H1 (cell line): ENCODE measurements around the gene DYNC1H1. TPM values are rescaled to one million over a fixed set of nuclear protein-coding genes. Genes with fewer than 3 reads are reported as not detected.

Experiments used
- CTCF ChIA-PET: fragments of 300-600 bp; sonication (Branson Sonifier 250); formaldehyde crosslinking; loops from one replicate; lab custom pipeline; 2021; ENCODE audit not compliant: partially characterized antibody; lab: Charles Lee
- POLR2A ChIA-PET: fragments of 300-600 bp; sonication (Branson Sonifier 250); formaldehyde crosslinking; loops from one replicate; lab custom pipeline; 2021; ENCODE audit warnings: inconsistent platforms; ENCODE audit not compliant: partially characterized antibody; lab: Charles Lee
- DNase-seq, 2 experiments: peaks; one replicate each; pipeline versions ENCODE4 v3.0.0 to v3.0.0-alpha.2; 2010 to 2022; ENCODE audit warnings: low spot score in 2 of 2, low read depth in 1 of 2, mixed read lengths in 1 of 2
- FAIRE-seq: peaks from 2 replicates; lab custom pipeline; 2011; peaks lifted over from hg19 to GRCh38; lab: Jason Lieb, UNC
- H2AFZ ChIP-seq: 2 replicates; pipeline ENCODE4 v1.8.1; 2012; ENCODE audit warnings: low read length, inconsistent platforms
- H2AK5ac ChIP-seq: 2 replicates; pipeline ENCODE4 v1.6.1; 2013; ENCODE audit warnings: low read depth, low read length
- H2BK120ac ChIP-seq: replicated peaks from 2 replicates; pipeline ENCODE3; 2013; ENCODE audit warnings: low read depth, low read length, inconsistent platforms
- H2BK12ac ChIP-seq: 2 replicates; pipeline ENCODE4 v1.6.1; 2013; ENCODE audit warnings: low read depth, low read length
- H2BK15ac ChIP-seq: 2 replicates; pipeline ENCODE4 v1.6.1; 2013; ENCODE audit warnings: low read length
- H2BK20ac ChIP-seq: 2 replicates; pipeline ENCODE4 v1.6.1; 2013; ENCODE audit warnings: low read length
- H2BK5ac ChIP-seq: 2 replicates; pipeline ENCODE4 v1.6.1; 2013; ENCODE audit warnings: low read depth, low read length
- H3K14ac ChIP-seq: 2 replicates; pipeline ENCODE4 v1.6.1; 2013; ENCODE audit warnings: inconsistent platforms; ENCODE audit not compliant: insufficient read length
- H3K18ac ChIP-seq: 2 replicates; pipeline ENCODE4 v1.6.1; 2013; ENCODE audit warnings: low read length; ENCODE audit errors: extremely low read depth
- H3K23ac ChIP-seq: 2 replicates; pipeline ENCODE4 v1.6.1; 2013; ENCODE audit warnings: inconsistent platforms; ENCODE audit not compliant: insufficient read length
- H3K23me2 ChIP-seq: 2 replicates; pipeline ENCODE4 v1.6.1; 2013; ENCODE audit warnings: low read depth, low read length
- H3K27ac ChIP-seq: 2 replicates; pipeline ENCODE4 v1.6.1; 2011; ENCODE audit warnings: low read depth, low read length, inconsistent platforms
- H3K27me3 ChIP-seq, 4 experiments: replicated peaks in 1 of 4; 1 replicate in 1 of 4; 2 replicates in 3 of 4; pipeline versions ENCODE4 v1.6.1 to v1.8.1; 2011 to 2013; ENCODE audit warnings: low read length in 3 of 4, mild to moderate bottlenecking in 3 of 4, inconsistent platforms in 2 of 4, mixed read lengths in 2 of 4, moderate library complexity in 1 of 4; ENCODE audit not compliant: control insufficient read depth in 3 of 4, insufficient read depth in 3 of 4; ENCODE audit errors: extremely low read depth in 1 of 4
- H3K36me3 ChIP-seq, 4 experiments: 2 replicates each; pipeline versions ENCODE4 v1.6.1 to v1.8.1; 2011 to 2013; ENCODE audit warnings: mild to moderate bottlenecking in 4 of 4, low read length in 3 of 4, moderate library complexity in 2 of 4, control low read depth in 1 of 4, inconsistent platforms in 1 of 4; ENCODE audit not compliant: insufficient read depth in 4 of 4, control insufficient read depth in 2 of 4
- H3K4ac ChIP-seq: replicated peaks from 2 replicates; pipeline ENCODE3; 2013; ENCODE audit warnings: low read length, low read depth, mixed read lengths, inconsistent platforms; ENCODE audit not compliant: insufficient read length
- H3K4me1 ChIP-seq, 4 experiments: replicated peaks in 1 of 4; 1 replicate in 1 of 4; 2 replicates in 3 of 4; pipeline versions ENCODE4 v1.6.1 to v1.8.1; 2011 to 2013; ENCODE audit warnings: low read length in 3 of 4, inconsistent platforms in 2 of 4, mixed read lengths in 1 of 4; ENCODE audit not compliant: insufficient read depth in 4 of 4, control insufficient read depth in 3 of 4
- H3K4me2 ChIP-seq, 2 experiments: 2 replicates each; pipeline versions ENCODE4 v1.6.1 to v1.8.1; 2011 to 2013; ENCODE audit warnings: low read depth in 2 of 2, low read length in 2 of 2, control low read depth in 1 of 2, inconsistent platforms in 1 of 2, mild to moderate bottlenecking in 1 of 2; ENCODE audit not compliant: insufficient read depth in 1 of 2
- H3K4me3 ChIP-seq, 4 experiments: fragments of 200-600, 300-600 bp in 1 of 4; sonication (generic), shearing (Covaris generic), sonication (Bioruptor Twin) in 1 of 4; 2 replicates each; pipeline versions ENCODE4 v1.5.1 to v1.8.1; 2011 to 2016; ENCODE audit warnings: low read length in 4 of 4, low read depth in 3 of 4, control low read depth in 2 of 4, inconsistent platforms in 2 of 4, mild to moderate bottlenecking in 2 of 4, mixed read lengths in 1 of 4, moderate library complexity in 1 of 4; ENCODE audit not compliant: insufficient read depth in 2 of 4; ENCODE audit errors: extremely low read depth in 1 of 4
- H3K56ac ChIP-seq: replicated peaks from 2 replicates; pipeline ENCODE3; 2013; ENCODE audit warnings: low read depth, mild to moderate bottlenecking, mixed read lengths, low read length, inconsistent platforms; ENCODE audit not compliant: insufficient read length
- H3K79me1 ChIP-seq: 2 replicates; pipeline ENCODE4 v1.6.1; 2013; ENCODE audit warnings: low read depth, low read length, control low read depth
- H3K79me2 ChIP-seq, 2 experiments: 2 replicates each; pipeline versions ENCODE4 v1.6.1 to v1.8.1; 2012 to 2013; ENCODE audit warnings: low read length in 2 of 2, mild to moderate bottlenecking in 2 of 2, inconsistent platforms in 1 of 2; ENCODE audit not compliant: insufficient read depth in 2 of 2, control insufficient read depth in 1 of 2
- H3K9ac ChIP-seq, 4 experiments: replicated peaks in 1 of 4; 1 replicate in 1 of 4; 2 replicates in 3 of 4; pipeline versions ENCODE4 v1.6.1 to v1.8.1; 2011 to 2013; ENCODE audit warnings: low read depth in 3 of 4, low read length in 3 of 4, control low read depth in 2 of 4, mild to moderate bottlenecking in 2 of 4, moderate library complexity in 2 of 4, inconsistent platforms in 1 of 4; ENCODE audit errors: extremely low read depth in 1 of 4
- H3K9me3 ChIP-seq, 2 experiments: 2 replicates each; pipeline versions ENCODE4 v1.6.1 to v1.8.1; 2012 to 2013; ENCODE audit warnings: mild to moderate bottlenecking in 2 of 2, moderate library complexity in 2 of 2, control low read depth in 1 of 2, inconsistent platforms in 1 of 2, low read depth in 1 of 2, low read length in 1 of 2, mixed read lengths in 1 of 2; ENCODE audit not compliant: insufficient read depth in 2 of 2
- H4K20me1 ChIP-seq, 2 experiments: replicated peaks in 1 of 2; 2 replicates each; pipeline versions ENCODE3 to v1.8.1; 2011 to 2013; ENCODE audit warnings: inconsistent platforms in 2 of 2, low read length in 2 of 2, mild to moderate bottlenecking in 1 of 2; ENCODE audit not compliant: insufficient read depth in 2 of 2, control insufficient read depth in 1 of 2
- H4K5ac ChIP-seq: 2 replicates; pipeline ENCODE4 v1.6.1; 2013; ENCODE audit warnings: low read length, low read depth, mixed read lengths, inconsistent platforms; ENCODE audit not compliant: insufficient read length
- H4K8ac ChIP-seq: 2 replicates; pipeline ENCODE4 v1.8.0; 2013; ENCODE audit warnings: mild to moderate bottlenecking, moderate library complexity, low read length, inconsistent platforms; ENCODE audit not compliant: insufficient read depth; ENCODE audit errors: extremely low read depth
- H4K91ac ChIP-seq: replicated peaks from 2 replicates; pipeline ENCODE3; 2013; ENCODE audit warnings: low read length, mixed read lengths, inconsistent platforms; ENCODE audit not compliant: insufficient read length
- POLR2AphosphoS5 ChIP-seq: IDR thresholded peaks from 2 replicates; pipeline ENCODE4 v1.6.1; 2011; ENCODE audit warnings: low read depth, low read length
- SP1 ChIP-seq: IDR thresholded peaks from 2 replicates; pipeline ENCODE4 v1.6.1; 2011; ENCODE audit warnings: low read depth, low read length
- WGBS, 2 experiments: shearing (Covaris generic) in 1 of 2; methylation state at CpG; one replicate each; pipeline versions ENCODE4 v1.1.6 to v1.1.7; 2013 to 2015; ENCODE audit warnings: low lambda C conversion rate in 2 of 2, mixed read lengths in 2 of 2, inconsistent platforms in 1 of 2, low coverage in 1 of 2, missing lambda C conversion rate in 1 of 2; ENCODE audit not compliant: insufficient replicate concordance in 2 of 2, insufficient coverage in 1 of 2, insufficient read length in 1 of 2; ENCODE audit errors: extremely low coverage in 1 of 2, missing lambda C conversion rate in 1 of 2; 5-methylcytosine and 5-hydroxymethylcytosine counted together
- polyA plus RNA-seq, 7 experiments: library from polyadenylated mRNA; depleted of rRNA in 3 of 7; stranded (reverse) in 5 of 7; unstranded in 2 of 7; fragments of >200 nt in 5 of 7; fragments of 200-250 nt in 2 of 7; gene quantifications; 1 replicate in 5 of 7; 2 replicates in 1 of 7; 4 replicates in 1 of 7; pipeline versions ENCODE4 v1.2.1 to v1.2.3, GENCODE V29; 2011 to 2013; ENCODE audit warnings: missing spikeins in 2 of 7, mixed read lengths in 2 of 7
- total RNA-seq: library from RNA; stranded (reverse); fragmentation: NEBNext Ultra II Directional; extraction: Animal tissue kit (Norgen Biotek cat#: 25700); gene quantifications from 2 replicates; pipeline ENCODE4 v1.2.1, GENCODE V29; 2021
- TF ChIP-seq, protein P1 (sequence below), 3 experiments: IDR thresholded peaks; 1 replicate in 2 of 3; 2 replicates in 1 of 3; pipeline versions ENCODE4 v1.5.1 to v1.6.1; 2011; ENCODE audit warnings: low read length in 3 of 3, mild to moderate bottlenecking in 3 of 3, inconsistent platforms in 2 of 3, low read depth in 1 of 3, moderate library complexity in 1 of 3; ENCODE audit not compliant: insufficient read depth in 1 of 3; ENCODE audit errors: control extremely low read depth in 1 of 3

Gene DYNC1H1
- total and polyA plus RNA-seq, 2 of the 8 experiments (the other 6 are each of a cell fraction or from before 2014, with no cell fraction given) = 238 to 387 TPM

DNA sequence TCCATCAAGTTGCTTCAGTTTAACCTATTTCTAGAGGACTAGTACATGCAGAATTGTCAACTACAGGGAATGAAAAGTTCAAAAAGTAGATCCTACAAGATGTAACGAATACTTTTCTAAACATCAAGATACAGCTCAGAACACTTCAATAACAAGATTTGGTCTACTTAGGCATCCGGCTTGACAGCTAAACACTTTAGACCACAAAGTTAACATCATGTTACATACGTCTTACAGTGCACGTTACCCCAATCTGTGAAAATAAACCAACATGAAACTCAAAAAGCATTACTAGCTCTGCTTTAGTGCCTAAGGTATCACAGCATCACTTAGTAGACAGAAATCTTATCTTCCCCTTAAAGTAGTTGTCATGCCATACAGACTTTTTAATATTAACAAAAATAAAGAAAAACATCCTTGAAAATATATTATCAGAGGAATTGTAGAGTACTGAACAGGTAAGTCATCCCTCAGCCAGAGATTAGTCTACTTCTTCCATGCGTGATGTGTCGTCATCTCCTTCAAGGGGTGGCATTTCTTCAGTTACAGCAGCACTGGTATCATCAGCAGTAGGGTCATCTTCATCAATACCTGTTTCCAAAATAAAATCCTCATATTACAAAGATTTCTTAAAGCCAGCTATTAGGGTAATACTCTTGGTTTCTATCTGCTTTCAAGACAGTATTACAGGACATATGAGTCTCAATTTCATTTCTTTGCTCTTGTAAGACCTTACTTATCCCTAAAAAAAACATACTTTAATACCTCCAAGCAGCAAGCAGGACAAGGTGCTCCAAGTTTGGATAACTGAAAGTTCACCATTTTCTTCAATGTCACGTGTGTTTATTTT, 117.1 kb downstream of the DYNC1H1 start:
- WGBS, 2 experiments = 94% methylated on average over 7 of the region's 7 CpGs; no CpG with 5 or more reads in 1 of the 2 experiments
- Histone ChIP-seq H3K27me3 (no peaks in the 10 kb centered on the region), H2BK15ac (no peak overlapping the region), H2BK12ac (no peak overlapping the region), H4K8ac (no peak overlapping the region), H3K9me3 (no peaks in the 10 kb centered on the region), H3K4ac (no peak overlapping the region), H3K14ac (no peak overlapping the region), H4K91ac (no peak overlapping the region), H4K5ac (no peak overlapping the region), H2BK5ac (no peak overlapping the region), H3K27ac (no peak overlapping the region), H2AFZ (no peak overlapping the region), H3K79me1 (no peaks in the 10 kb centered on the region; the same call in 1 of the 2 replicates), H3K18ac (no peak overlapping the region), H3K79me2 (peaks cover 5 to 32% of the 10 kb centered on the region in 2 experiments), H3K9ac (no peak overlapping the region), H2BK120ac (no peak overlapping the region), H3K4me3 (no peak overlapping the region), H3K36me3 (peaks cover 32 to 80% (median 64%) of the 10 kb centered on the region in 4 experiments), H2AK5ac (no peak overlapping the region), H3K23ac (no peak overlapping the region), H3K56ac (no peak overlapping the region), H3K23me2 (no peaks in the 10 kb centered on the region; the same call in 1 of the 2 replicates), H3K4me2 (no peak overlapping the region), H3K4me1 (peaks cover 3 to 10% (median 5%) of the 10 kb centered on the region in 4 experiments), H2BK20ac (no peak overlapping the region), H4K20me1 (peaks cover 9 to 10% of the 10 kb centered on the region in 2 experiments)
- no peak for FAIRE-seq
- DNase-seq = no peak
- TF ChIP-seq POLR2AphosphoS5 = 0 out of 2 replicates have a peak, but pooled peaks have one; percentile 6
- TF ChIP-seq SP1 = peak; percentile 6; the same call in 1 of the 2 replicates
- TF ChIP-seq, protein P1, sequence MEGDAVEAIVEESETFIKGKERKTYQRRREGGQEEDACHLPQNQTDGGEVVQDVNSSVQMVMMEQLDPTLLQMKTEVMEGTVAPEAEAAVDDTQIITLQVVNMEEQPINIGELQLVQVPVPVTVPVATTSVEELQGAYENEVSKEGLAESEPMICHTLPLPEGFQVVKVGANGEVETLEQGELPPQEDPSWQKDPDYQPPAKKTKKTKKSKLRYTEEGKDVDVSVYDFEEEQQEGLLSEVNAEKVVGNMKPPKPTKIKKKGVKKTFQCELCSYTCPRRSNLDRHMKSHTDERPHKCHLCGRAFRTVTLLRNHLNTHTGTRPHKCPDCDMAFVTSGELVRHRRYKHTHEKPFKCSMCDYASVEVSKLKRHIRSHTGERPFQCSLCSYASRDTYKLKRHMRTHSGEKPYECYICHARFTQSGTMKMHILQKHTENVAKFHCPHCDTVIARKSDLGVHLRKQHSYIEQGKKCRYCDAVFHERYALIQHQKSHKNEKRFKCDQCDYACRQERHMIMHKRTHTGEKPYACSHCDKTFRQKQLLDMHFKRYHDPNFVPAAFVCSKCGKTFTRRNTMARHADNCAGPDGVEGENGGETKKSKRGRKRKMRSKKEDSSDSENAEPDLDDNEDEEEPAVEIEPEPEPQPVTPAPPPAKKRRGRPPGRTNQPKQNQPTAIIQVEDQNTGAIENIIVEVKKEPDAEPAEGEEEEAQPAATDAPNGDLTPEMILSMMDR (IDR thresholded peaks at IDR 0.05; ENCODE audit: control extremely low read depth in 1 of 3, insufficient read depth in 1 of 3, low read depth in 1 of 3, low read length in 3 of 3) = no peak
- ChIA-PET CTCF (interaction anchor here (1.0 to 1.3 kb wide), 2 partner anchors 19 to 35 kb away, joined by 3 read pairs; no protein-coding TSS in a partner anchor), POLR2A (interaction anchor here (0.9 to 1.3 kb wide), 2 partner anchors 15 to 31 kb away, joined by 3 read pairs; no protein-coding TSS in a partner anchor)
